Mammary epithelial cell (primary cell): ENCODE results near the gene RPL26.
"Not testable (repeated sequence)": the region's sequence is repeated elsewhere in the genome, so short reads cannot be mapped to it uniquely, and the experiment has no call there.

Source experiments
- CTCF ChIP-seq, 2 donors: IDR thresholded peaks in 1 of 2; conservative IDR thresholded peaks in 1 of 2; 2 replicates each; pipeline ENCODE4 v1.5.1; 2011 to 2012; ENCODE audit warnings: inconsistent platforms in 2 of 2, low read length in 2 of 2, mild to moderate bottlenecking in 2 of 2, control low read depth in 1 of 2, low read depth in 1 of 2; ENCODE audit not compliant: insufficient read depth in 1 of 2; ENCODE audit errors: extremely low read depth in 1 of 2
- EZH2 ChIP-seq: IDR thresholded peaks from 2 replicates; pipeline ENCODE4 v1.6.1; 2012; ENCODE audit warnings: low read length, inconsistent platforms, borderline replicate concordance

DNA sequence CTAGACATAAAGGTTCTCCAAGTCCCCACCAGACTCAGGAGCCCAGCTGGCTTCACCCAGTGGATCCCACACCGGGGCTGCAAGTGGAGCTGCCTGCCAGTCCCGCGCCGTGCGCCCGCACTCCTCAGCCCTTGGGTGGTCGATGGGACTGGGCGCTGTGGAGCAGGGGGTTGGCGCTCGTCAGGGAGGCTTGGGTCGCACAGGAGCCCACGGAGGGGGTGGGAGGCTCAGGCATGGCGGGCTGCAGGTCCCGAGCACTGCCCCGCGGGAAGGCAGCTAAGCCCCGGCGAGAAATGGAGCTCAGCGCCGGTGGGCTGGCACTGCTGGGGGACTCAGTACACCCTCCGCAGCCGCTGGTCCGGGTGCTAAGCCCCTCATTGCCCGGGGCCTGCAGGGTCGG is 36.0 kb downstream of the RPL26 start:
- not testable (repeated sequence) for TF ChIP-seq EZH2; CTCF (conservative IDR thresholded peaks at IDR 0.05 in 1 of 2, IDR thresholded peaks at IDR 0.05 in 1 of 2; ENCODE audit: extremely low read depth in 1 of 2, insufficient read depth in 1 of 2, low read depth in 1 of 2, low read length in 2 of 2)
